Stomach (tissue), 4 donors: Measurements from ENCODE around the gene DENND4C.
"Not testable (repeated sequence)": the region's sequence is repeated elsewhere in the genome, so short reads cannot be mapped to it uniquely, and the experiment has no call there.

ENCODE experiments used
- EP300 ChIP-seq: sonication (generic); formaldehyde crosslinking; IDR thresholded peaks from one replicate; pipeline ENCODE4 v1.6.1; 2017; ENCODE audit warnings: antibody characterized with exemption
- POLR2A ChIP-seq, 4 donors: fragments of 450-650 bp; IDR thresholded peaks; one replicate each; pipeline ENCODE4 v1.6.1; 2016; ENCODE audit warnings: antibody characterized with exemption in 4 of 4, control low read depth in 2 of 4, mild to moderate bottlenecking in 1 of 4, moderate library complexity in 1 of 4
- TF ChIP-seq, protein P1 (sequence below), 7 experiments: fragments of 450-650 bp in 4 of 7; fragments of 200-600 bp in 3 of 7; sonication (generic) in 3 of 7; IDR thresholded peaks; one replicate each; pipeline ENCODE4 v1.5.1; 2016 to 2019; ENCODE audit warnings: antibody characterized with exemption in 7 of 7, control low read depth in 2 of 7, mild to moderate bottlenecking in 1 of 7

- not testable (repeated sequence) for TF ChIP-seq POLR2A (IDR thresholded peaks at IDR 0.05); EP300
- TF ChIP-seq, protein P1, sequence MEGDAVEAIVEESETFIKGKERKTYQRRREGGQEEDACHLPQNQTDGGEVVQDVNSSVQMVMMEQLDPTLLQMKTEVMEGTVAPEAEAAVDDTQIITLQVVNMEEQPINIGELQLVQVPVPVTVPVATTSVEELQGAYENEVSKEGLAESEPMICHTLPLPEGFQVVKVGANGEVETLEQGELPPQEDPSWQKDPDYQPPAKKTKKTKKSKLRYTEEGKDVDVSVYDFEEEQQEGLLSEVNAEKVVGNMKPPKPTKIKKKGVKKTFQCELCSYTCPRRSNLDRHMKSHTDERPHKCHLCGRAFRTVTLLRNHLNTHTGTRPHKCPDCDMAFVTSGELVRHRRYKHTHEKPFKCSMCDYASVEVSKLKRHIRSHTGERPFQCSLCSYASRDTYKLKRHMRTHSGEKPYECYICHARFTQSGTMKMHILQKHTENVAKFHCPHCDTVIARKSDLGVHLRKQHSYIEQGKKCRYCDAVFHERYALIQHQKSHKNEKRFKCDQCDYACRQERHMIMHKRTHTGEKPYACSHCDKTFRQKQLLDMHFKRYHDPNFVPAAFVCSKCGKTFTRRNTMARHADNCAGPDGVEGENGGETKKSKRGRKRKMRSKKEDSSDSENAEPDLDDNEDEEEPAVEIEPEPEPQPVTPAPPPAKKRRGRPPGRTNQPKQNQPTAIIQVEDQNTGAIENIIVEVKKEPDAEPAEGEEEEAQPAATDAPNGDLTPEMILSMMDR (IDR thresholded peaks at IDR 0.05) = not testable (repeated sequence)
Observed at GRCh38 chr9:19193358-19193973, 37.0 kb upstream of the DENND4C start.
